GF-D8 (cell line): ENCODE results near the gene UPK2.
"Not testable (repeated sequence)": the region's sequence is repeated elsewhere in the genome, so short reads cannot be mapped to it uniquely, and the experiment has no call there.

Source experiments
- DNase-seq: peaks from one replicate; lab custom pipeline; 2025; lab: John Stamatoyannopoulos, UW

Gene UPK2

DNA sequence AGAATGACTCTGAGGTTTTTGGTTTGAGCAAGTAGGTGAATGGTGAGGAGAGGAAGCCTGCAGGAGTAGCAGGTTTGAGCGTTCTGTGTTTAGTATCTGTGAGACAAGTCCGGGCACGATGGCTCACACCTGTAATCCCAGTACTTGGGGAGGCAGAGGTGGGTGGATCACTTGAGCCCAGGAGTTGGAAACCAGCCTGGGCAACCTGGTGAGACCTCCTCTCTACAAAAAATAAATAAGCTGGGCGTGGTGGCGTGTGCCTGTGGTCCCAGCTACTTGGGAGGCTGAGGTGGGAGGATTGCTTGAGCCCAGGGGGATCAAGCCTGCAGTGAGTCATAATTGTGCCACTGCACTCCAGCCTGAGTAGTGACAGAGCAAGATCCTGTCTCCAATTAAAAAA lies 32.2 kb downstream of the UPK2 start:
- no peak for DNase-seq

DNA sequence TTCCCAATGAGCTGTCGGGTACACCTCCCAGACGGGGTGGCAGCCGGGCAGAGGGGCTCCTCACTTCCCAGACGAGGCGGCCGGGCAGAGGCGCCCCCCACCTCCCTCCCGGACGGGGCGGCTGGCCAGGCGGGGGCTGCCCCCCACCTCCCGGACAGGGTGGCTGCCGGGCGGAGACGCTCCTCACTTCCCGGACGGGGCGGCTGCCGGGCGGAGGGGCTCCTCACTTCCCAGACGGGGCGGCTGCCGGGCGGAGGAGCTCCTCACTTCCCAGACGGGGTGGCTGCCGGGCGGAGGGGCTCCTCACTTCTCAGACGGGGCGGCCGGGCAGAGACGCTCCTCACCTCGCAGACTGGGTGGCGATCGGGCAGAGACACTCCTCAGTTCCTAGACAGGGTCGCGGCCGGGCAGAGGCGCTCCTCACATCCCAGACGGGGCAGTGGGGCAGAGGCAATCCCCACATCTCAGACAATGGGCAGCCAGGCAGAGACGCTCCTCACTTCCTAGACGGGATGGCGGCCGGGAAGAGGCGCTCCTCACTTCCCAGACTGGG lies 35.5 kb downstream of the UPK2 start:
- DNase-seq: not testable (repeated sequence)

DNA sequence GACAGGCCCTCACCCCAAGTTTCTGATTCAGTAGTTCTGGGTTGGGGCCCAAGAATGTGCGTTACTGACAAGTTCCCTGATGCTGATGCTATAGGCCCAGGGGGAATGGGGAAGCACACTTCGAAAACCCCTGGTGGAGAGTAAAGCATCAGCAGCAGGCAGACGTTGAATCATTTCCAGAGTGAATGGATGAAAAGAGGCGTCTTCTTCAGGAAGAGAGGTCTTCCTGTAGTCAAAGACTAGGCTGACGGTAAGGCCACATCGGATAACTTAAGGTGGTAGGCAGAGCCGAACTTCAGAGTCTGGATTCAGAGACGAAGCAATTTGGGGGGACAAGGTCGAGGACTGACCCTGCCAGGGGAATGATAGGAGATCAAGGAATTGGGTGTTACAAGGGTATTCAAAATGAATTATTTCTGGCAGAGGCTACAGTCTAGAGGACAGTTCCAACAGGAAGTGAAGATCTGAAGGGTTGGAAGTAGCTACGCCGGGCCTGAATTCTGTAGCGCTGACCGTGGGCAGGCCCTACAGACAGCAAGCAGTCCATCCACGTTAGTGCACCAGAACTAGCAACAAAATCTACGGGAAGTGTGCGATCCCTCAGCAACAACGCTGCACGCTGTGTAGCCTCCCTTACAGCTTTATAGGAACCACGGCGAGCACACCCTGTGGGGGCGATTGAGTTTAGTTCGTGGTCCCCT lies 41.0 kb downstream of the UPK2 start:
- peak; percentile 68 for DNase-seq

DNA sequence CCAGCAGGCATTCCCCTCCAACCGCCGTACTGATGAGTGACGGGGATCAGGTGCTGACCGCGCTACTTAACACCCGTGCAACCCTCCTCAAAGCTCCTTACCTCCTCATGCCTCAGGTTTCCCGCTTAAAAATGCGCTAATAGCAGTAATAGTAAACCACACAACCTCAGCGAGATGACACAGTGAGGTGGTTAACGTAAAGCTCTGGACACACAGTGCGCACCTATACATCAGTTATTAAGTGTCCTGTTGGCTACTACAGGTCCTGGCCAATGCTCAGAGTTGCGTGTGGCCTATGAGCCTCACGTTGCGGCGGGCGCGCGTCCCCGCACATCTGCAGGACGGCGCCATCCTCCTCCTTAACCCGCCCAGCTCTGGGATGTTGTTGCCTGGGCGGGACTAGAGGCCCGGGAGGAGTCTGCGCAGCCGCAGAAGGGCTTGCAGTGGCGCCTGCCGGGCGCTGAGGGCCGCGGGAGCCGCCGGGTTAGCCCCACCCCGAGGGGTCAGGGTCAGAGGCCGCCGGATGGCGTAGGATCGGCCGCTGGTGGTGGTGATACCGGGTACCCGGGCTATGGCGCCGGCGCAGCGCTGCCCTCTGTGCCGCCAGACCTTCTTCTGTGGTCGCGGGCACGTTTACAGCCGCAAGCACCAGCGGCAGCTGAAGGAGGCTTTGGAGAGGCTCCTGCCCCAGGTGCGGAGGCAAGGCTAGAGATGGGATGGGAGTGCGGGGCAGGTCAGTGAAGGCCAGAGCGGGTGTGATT lies 41.7 kb downstream of the UPK2 start, which contains the start of gene CENATAC:
TSS of gene CENATAC (plus strand) at position 512 of the 761 bp plus-strand sequence. CDS start at position 572, 60 bp downstream.
- peak; percentile 99 for DNase-seq

DNA sequence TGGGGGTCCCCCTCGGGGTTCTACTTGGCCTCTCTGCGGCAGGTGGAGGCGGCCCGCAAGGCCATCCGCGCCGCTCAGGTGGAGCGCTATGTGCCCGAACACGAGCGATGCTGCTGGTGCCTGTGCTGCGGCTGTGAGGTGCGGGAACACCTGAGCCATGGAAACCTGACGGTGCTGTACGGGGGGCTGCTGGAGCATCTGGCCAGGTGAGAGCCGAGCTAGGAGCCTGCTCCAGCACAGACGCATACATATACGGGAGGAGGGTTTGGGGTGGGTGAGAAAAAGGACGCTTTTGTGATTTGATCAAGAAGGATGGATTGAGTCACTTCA lies 42.3 kb downstream of the UPK2 start:
- no peak for DNase-seq

DNA sequence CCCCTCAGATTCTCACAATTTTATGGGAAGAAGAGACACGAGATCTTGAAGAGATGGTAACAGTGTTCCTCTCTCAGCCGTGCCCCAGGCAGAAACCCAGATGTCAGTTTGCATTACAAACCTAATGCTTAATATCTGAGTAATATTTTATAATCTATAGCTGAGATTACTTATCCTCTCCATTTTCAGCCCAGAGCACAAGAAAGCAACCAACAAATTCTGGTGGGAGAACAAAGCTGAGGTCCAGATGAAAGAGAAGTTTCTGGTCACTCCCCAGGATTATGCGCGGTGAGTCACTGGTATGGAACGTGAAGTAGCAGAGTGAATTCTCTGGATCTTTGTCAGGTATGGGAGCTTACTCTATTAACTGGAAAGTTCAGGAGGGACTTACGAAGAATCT lies 42.7 kb downstream of the UPK2 start:
- no peak for DNase-seq

DNA sequence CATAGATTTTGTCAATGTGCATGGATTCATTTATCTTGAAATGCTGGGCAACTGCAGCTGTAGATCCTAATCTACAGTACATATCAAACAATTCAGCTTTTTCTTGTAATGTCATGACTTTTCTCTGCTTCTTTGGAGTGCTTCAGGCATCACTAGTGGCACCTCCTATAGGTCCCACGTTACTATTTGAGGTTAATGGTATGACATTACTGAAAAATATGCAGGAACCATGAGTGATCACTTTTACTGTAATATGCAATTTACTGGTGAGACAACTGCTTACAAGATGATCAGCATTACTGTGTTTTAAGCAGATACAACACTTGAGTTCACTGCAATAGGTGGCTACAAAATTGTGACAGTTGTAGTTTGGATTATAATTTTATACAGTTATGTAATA lies 44.8 kb downstream of the UPK2 start:
- DNase-seq: no peak

DNA sequence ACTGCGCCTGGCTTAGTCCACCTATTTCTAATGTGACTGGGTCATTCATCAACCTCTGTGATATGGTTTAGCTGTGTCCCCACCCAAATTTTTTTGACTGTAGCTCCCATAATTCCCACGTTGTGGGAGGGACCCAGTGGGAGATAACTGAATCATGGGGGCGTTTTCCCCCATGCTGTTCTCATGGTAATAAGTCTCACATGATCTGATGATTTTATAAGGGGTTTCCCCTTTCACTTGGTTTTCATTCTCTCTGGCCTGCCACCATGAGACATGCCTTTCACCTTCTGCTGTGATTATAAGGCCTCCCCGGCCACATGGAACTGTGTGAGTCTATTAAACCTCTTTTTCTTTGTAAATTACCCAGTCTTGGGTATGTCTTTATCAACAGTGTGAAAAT lies 50.6 kb downstream of the UPK2 start:
- DNase-seq: no peak
